Body of pancreas (tissue), 4 donors: ENCODE data around the gene DNTT. TPM values are rescaled to one million over a fixed set of nuclear protein-coding genes. Genes with fewer than 3 reads are reported as not detected.
A peak's percentile ranks its signal among the peaks of the same experiment; 100 is the strongest.

Source experiments
- ATAC-seq: fragments of 150-250 bp; one replicate; pipeline ENCODE4 v1.9.1; 2016
- DNase-seq, 4 donors: peaks; one replicate each; pipeline ENCODE4 v3.0.0-alpha.2; 2019
- H3K27ac ChIP-seq, 4 donors: fragments of 200-600 bp; sonication (generic); 1 replicate in 3 of 4; 2 replicates in 1 of 4; pipeline versions ENCODE4 v1.5.1 to v1.6.1; 2016 to 2019; ENCODE audit warnings: mild to moderate bottlenecking in 1 of 4, mixed read lengths in 1 of 4, moderate library complexity in 1 of 4
- H3K27me3 ChIP-seq, 2 donors: fragments of 200-600 bp; sonication (generic); one replicate each; pipeline ENCODE4 v1.6.0; 2016; ENCODE audit warnings: mild to moderate bottlenecking in 1 of 2
- H3K36me3 ChIP-seq, 2 donors: fragments of 200-600 bp; sonication (generic); replicated peaks in 1 of 2; 2 replicates each; pipeline ENCODE4 v1.5.1; 2016; ENCODE audit warnings: low read depth in 2 of 2; ENCODE audit not compliant: insufficient read depth in 1 of 2
- H3K4me1 ChIP-seq: fragments of 200-600 bp; sonication (generic); one replicate; pipeline ENCODE4 v1.6.0; 2016
- H3K4me3 ChIP-seq, 2 donors: fragments of 200-600 bp; sonication (generic); 1 replicate in 1 of 2; 2 replicates in 1 of 2; pipeline ENCODE4 v1.5.1; 2016 to 2019
- H3K9me3 ChIP-seq, 3 donors: fragments of 200-600 bp; sonication (generic); 1 replicate in 2 of 3; 2 replicates in 1 of 3; pipeline ENCODE4 v1.5.1; 2016
- CTCF ChIP-seq, 7 experiments: fragments of 450-650 bp in 4 of 7; fragments of 200-600 bp in 3 of 7; sonication (generic) in 3 of 7; IDR thresholded peaks; one replicate each; pipeline ENCODE4 v1.5.1; 2016 to 2019; ENCODE audit warnings: antibody characterized with exemption in 7 of 7
- POLR2A ChIP-seq, 3 donors: fragments of 450-650 bp; IDR thresholded peaks; one replicate each; pipeline ENCODE4 v1.6.1; 2016; ENCODE audit warnings: antibody characterized with exemption in 3 of 3, mild to moderate bottlenecking in 2 of 3
- WGBS, 2 donors: methylation state at CpG; one replicate each; pipeline ENCODE4 v1.1.5; 2017; 5-methylcytosine and 5-hydroxymethylcytosine counted together
- intact Hi-C: fragments of 100-400 bp; cut with DNase I; formaldehyde crosslinking; loops from one replicate; pipeline ENCODE4 v1.15.1; 2023
- total RNA-seq, 2 donors: library from RNA; depleted of rRNA; stranded (reverse); fragments of >200 nt; gene quantifications; one replicate each; pipeline ENCODE4 v1.1.0, GENCODE V29; 2016

Gene DNTT
- total RNA-seq, 2 donors from 2014 or later: not detected

- Histone ChIP-seq H3K27ac (no peak overlapping the region), H3K9me3 (no peaks in the 10 kb centered on the region), H3K36me3 (no peaks in the 10 kb centered on the region), H3K4me3 (no peak overlapping the region), H3K27me3 (no peaks in the 10 kb centered on the region), H3K4me1 (peaks cover 11% of the 10 kb centered on the region)
- TF ChIP-seq CTCF (IDR thresholded peaks at IDR 0.05) (no peak), POLR2A (IDR thresholded peaks at IDR 0.05) (no peak)
- intact Hi-C loops: no loop called here
- DNase-seq (no peak), ATAC-seq (no peak)
- WGBS, 2 donors: 73 to 79% methylated on average over 7 to 11 of the region's 11 CpGs
Observed at GRCh38 chr10:96371356-96371755, 67.1 kb downstream of the DNTT start.

- Histone ChIP-seq H3K27ac (no peak overlapping the region), H3K4me3 (no peak overlapping the region), H3K27me3 (no peaks in the 10 kb centered on the region), H3K4me1 (peaks cover 11% of the 10 kb centered on the region), H3K36me3 (no peaks in the 10 kb centered on the region), H3K9me3 (no peaks in the 10 kb centered on the region)
- no peak for DNase-seq
- intact Hi-C loops: no loop called here
- TF ChIP-seq CTCF (IDR thresholded peaks at IDR 0.05): no peak
- no peak for TF ChIP-seq POLR2A (IDR thresholded peaks at IDR 0.05)
- ATAC-seq: no peak
- WGBS, 2 donors: 85 to 88% methylated on average over 5 of the region's 5 CpGs
Observed at GRCh38 chr10:96374004-96374403, 69.8 kb downstream of the DNTT start.

DNA sequence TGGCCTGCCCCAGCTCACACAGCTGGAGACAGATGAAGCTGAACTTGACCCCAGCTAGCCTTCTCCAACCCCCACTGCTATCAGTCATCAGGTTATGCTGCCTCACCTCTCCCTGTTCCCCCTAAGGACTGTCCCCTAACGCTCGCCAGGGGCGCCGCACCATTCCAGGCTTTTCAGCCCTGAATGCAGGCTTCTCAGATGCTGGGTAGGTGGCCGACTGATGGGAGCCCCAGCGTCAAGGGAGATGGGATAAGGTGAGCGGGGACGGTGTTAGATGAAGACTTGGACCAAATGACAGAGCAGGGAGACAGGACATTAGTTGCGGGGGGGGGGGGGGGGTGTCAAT lies 70.4 kb downstream of the DNTT start:
- DNase-seq (no peak), ATAC-seq (no peak)
- Histone ChIP-seq H3K9me3 (no peaks in the 10 kb centered on the region), H3K27me3 (no peaks in the 10 kb centered on the region), H3K27ac (no peak overlapping the region), H3K36me3 (no peaks in the 10 kb centered on the region), H3K4me3 (no peak overlapping the region), H3K4me1 (peaks cover 11% of the 10 kb centered on the region)
- intact Hi-C loops: no loop called here
- TF ChIP-seq POLR2A (IDR thresholded peaks at IDR 0.05): no peak
- 19 to 23% methylated on average over 9 of the region's 9 CpGs for WGBS, 2 donors

GRCh38 chr10:96374985-96375830 lies 71.0 kb downstream of the DNTT start:
- TF ChIP-seq CTCF (IDR thresholded peaks at IDR 0.05) (peak; percentile 89 to 99 (median 98)), POLR2A (IDR thresholded peaks at IDR 0.05) (no peak)
- intact Hi-C loops: loop anchor here (5.0 kb wide), 1 partner anchor 137 kb away; the partner anchor contains the start of gene TLL2

DNA sequence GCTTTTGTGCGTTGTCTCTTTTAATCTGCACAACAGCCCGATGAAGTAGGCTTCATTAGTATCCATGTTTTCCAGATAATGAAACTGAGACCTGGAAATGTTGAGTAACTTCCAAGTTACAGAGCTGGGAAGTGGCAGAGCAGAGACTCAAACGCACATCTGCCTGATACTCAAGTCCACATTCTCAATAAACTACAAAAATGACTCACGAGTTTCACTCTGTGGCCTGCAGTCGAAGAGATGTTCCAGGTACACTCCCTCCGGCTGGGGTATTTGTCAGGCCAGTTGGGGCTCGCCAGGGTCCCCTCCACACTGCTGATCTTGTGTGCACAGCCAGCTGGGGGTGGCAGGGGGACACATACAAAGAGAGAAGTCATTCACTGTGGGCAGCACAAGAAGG lies 72.2 kb downstream of the DNTT start:
- intact Hi-C loops: loop anchor here (5.0 kb wide), 1 partner anchor 136 kb away; the partner anchor contains the start of gene TLL2

More at GRCh38 chr10:96374985-96375830, 71.0 kb downstream of the DNTT start:
- WGBS, 2 donors: 6 to 7% methylated on average over 34 to 36 of the region's 36 CpGs
- no peaks in the 10 kb centered on the region for H3K9me3 ChIP-seq
- H3K27ac ChIP-seq: no peak overlapping the region
- no peaks in the 10 kb centered on the region for H3K27me3 ChIP-seq
- no peaks in the 10 kb centered on the region for H3K36me3 ChIP-seq
- ATAC-seq (peak; percentile 93), DNase-seq (peak; percentile 88 to 92 (median 90))
- H3K4me1 ChIP-seq: peaks cover 11% of the 10 kb centered on the region
- no peak overlapping the region for H3K4me3 ChIP-seq

More for the DNA sequence above, 72.2 kb downstream of the DNTT start:
- no peak for ATAC-seq
- Histone ChIP-seq H3K4me3 (no peak overlapping the region), H3K9me3 (no peaks in the 10 kb centered on the region), H3K36me3 (no peaks in the 10 kb centered on the region), H3K27ac (no peak overlapping the region), H3K27me3 (no peaks in the 10 kb centered on the region), H3K4me1 (peaks cover 7% of the 10 kb centered on the region)
- WGBS, 2 donors: 56 to 68% methylated on average over 7 of the region's 7 CpGs
- no peak for DNase-seq
- TF ChIP-seq CTCF (IDR thresholded peaks at IDR 0.05) (no peak), POLR2A (IDR thresholded peaks at IDR 0.05) (no peak)
